ENCODE data around the gene SPRED3. TPM values are rescaled to one million over a fixed set of nuclear protein-coding genes. Genes with fewer than 3 reads are reported as not detected.
"Not testable (repeated sequence)": the region's sequence is repeated elsewhere in the genome, so short reads cannot be mapped to it uniquely, and the experiment has no call there.

SPRED3 gene
- total RNA-seq, 4 donors from 2014 or later = 0.05 to 2.6 (median 0.15) TPM

DNA sequence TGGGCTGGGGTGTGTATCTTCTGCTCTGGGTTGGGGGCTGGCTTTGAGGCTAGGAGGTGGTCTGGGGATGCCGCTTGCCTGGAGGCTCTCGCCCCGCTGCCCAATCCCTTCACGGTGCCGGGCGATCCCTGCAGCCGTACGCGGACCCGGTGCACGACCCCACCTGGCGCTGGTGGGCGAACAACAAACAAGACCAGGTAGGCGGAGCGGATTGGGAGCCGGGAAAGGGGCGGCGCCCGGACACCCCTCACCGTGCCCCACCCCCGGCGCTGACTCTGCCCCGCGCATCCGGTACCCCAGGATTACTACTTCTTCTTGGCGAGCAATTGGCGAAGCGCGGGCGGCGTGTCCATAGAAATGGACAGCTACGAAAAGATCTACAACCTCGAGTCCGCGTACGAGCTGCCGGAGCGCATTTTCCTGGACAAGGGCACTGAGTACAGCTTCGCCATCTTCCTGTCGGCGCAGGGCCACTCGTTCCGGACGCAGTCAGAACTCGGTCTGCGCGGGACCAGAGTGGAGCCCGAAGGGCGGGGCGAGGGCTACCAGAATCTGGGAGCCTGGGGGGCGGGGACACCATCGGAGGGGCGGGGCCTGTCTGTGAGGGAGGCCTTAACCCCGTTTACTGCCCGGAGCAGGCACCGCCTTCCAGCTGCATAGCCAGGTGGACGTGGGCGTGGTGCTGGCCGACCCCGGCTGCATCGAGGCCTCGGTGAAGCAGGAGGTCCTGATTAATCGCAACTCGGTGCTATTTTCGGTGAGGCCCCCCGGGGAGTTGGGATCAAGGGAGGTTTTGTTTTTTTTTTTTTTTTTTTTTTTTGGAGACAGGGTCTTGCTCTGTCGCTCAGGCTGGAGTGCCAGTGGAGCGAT, 26.2 kb upstream of the SPRED3 start:
- H3K36me3 ChIP-seq = no peaks in the 10 kb centered on the region
- in situ Hi-C loops (cut with MboI; ENCODE audit: low sequenced_read_pairs in 4 of 4) = no loop called here
- peaks cover 14 to 32% (median 20%) of the 10 kb centered on the region in 3 donors for H3K27me3 ChIP-seq
- H3K27ac ChIP-seq = peak overlapping the region in 3 of 4 donors; percentile 31 to 50 (median 41)
- intact Hi-C loops (cut with DNase I; ENCODE audit: low total_unique reads) = no loop called here
- H3K4me1 ChIP-seq = peaks cover 5 to 14% of the 10 kb centered on the region in 2 donors
- H3K4me3 ChIP-seq = peak overlapping the region; percentile 45 to 71 (median 70)
- ATAC-seq = peak; percentile 32 to 35
- TF ChIP-seq, protein P1, sequence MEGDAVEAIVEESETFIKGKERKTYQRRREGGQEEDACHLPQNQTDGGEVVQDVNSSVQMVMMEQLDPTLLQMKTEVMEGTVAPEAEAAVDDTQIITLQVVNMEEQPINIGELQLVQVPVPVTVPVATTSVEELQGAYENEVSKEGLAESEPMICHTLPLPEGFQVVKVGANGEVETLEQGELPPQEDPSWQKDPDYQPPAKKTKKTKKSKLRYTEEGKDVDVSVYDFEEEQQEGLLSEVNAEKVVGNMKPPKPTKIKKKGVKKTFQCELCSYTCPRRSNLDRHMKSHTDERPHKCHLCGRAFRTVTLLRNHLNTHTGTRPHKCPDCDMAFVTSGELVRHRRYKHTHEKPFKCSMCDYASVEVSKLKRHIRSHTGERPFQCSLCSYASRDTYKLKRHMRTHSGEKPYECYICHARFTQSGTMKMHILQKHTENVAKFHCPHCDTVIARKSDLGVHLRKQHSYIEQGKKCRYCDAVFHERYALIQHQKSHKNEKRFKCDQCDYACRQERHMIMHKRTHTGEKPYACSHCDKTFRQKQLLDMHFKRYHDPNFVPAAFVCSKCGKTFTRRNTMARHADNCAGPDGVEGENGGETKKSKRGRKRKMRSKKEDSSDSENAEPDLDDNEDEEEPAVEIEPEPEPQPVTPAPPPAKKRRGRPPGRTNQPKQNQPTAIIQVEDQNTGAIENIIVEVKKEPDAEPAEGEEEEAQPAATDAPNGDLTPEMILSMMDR (IDR thresholded peaks at IDR 0.05 in 4 of 5, conservative IDR thresholded peaks at IDR 0.05 in 1 of 5) = no peak
- no peak for TF ChIP-seq POLR2A (IDR thresholded peaks at IDR 0.05)
- H3K9me3 ChIP-seq = no peaks in the 10 kb centered on the region
- DNase-seq = peak in 1 of 2 donors; percentile 41

DNA sequence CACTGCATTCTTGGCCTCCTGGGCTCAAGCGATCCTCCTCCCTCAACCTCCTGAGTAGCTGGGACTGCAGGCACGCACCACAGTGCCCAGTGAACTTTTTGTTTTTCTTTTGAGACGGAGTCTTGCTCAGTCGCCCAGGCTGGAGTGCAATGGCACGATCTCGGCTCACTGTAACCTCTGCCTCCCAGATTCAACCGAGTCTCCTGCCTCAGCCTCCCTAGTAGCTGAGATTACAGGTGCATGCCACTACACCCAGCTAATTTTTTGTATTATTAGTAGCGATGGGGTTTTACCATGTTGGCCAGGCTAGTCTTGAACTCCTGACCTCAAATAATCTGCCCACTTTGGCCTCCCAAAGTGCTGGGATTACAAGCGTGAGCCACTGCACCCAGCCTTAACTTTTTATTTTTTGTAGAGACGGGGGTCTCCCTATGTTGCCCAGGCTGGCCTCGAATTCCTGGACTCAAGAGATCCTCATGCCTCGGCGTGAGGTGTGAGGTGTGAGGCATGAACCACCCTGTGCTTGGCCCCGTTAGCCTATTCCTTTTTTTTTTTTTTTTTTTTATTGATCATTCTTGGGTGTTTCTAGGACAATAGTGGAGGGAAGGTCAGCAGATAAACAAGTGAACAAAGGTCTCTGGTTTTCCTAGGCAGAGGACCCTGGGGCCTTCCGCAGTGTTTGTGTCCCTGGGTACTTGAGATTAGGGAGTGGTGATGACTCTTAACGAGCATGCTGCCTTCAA, 25.4 kb upstream of the SPRED3 start:
- Histone ChIP-seq H3K4me3 (peak overlapping the region in 3 of 4 donors; percentile 69 to 71 (median 70)), H3K27me3 (peaks cover 14 to 30% (median 20%) of the 10 kb centered on the region in 3 donors), H3K4me1 (peaks cover 5 to 14% of the 10 kb centered on the region in 2 donors)
- H3K9me3 ChIP-seq; H3K27ac ChIP-seq; H3K36me3 ChIP-seq; ATAC-seq; in situ Hi-C loops (cut with MboI; ENCODE audit: low sequenced_read_pairs in 4 of 4); intact Hi-C loops (cut with DNase I; ENCODE audit: low total_unique reads); DNase-seq: not testable (repeated sequence)

DNA sequence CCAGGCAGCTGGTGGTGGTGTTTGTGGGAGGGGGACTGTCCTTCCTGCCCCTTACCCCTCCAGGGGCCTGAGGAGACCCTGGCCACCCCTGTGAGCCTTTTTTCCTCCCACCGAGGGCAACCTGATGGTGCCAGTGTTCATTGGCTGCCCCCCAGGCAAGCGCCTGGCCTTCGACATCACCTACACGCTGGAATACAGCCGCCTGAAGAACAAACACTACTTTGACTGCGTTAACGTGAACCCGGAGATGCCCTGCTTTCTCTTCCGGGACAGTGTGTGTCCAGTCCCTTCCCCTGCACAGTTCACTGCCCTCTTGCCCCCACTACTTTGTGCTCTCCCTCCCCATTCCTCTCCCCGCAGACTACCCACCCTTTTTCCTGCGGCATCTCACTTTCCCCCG, 21.5 kb upstream of the SPRED3 start:
- peaks cover 0 to 10% (median 0%) of the 10 kb centered on the region in 3 donors for H3K27me3 ChIP-seq
- TF ChIP-seq POLR2A (IDR thresholded peaks at IDR 0.05) = no peak
- TF ChIP-seq, protein P1 (IDR thresholded peaks at IDR 0.05 in 4 of 5, conservative IDR thresholded peaks at IDR 0.05 in 1 of 5) = no peak
- in situ Hi-C loops (cut with MboI; ENCODE audit: low sequenced_read_pairs in 4 of 4) = no loop called here

DNA sequence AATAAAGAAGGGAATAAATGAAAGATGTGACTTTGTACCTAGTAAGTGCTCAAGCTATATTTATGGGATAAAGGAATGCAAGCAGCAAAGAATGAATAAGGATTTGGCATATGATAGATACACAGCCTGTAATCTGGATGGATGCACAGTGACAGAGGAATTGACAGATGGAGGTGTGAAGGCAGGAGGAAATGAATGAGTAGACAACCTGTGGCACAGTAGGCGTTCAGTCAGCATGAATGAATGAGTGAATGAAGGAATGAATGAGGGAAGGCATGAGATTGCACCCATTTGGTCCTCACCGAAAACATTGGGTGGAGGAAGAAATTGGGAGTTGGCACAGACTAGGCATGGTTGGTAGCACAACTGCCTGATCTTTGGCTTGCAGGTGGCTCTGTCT, 18.9 kb upstream of the SPRED3 start:
- ATAC-seq (no peak), DNase-seq (no peak)
- intact Hi-C loops (cut with DNase I; ENCODE audit: low total_unique reads) (no loop called here), in situ Hi-C loops (cut with MboI; ENCODE audit: low sequenced_read_pairs in 4 of 4) (no loop called here)
- H3K27ac ChIP-seq = no peak overlapping the region
- H3K27me3 ChIP-seq = peaks cover 0 to 9% (median 0%) of the 10 kb centered on the region in 3 donors
- no peaks in the 10 kb centered on the region for H3K4me1 ChIP-seq
- no peaks in the 10 kb centered on the region for H3K36me3 ChIP-seq
- TF ChIP-seq, protein P1 (IDR thresholded peaks at IDR 0.05 in 4 of 5, conservative IDR thresholded peaks at IDR 0.05 in 1 of 5) = no peak
- no peak for TF ChIP-seq POLR2A (IDR thresholded peaks at IDR 0.05)
- H3K4me3 ChIP-seq = no peak overlapping the region
- H3K9me3 ChIP-seq = no peaks in the 10 kb centered on the region

More for the DNA sequence above, 21.5 kb upstream of the SPRED3 start:
- intact Hi-C loops (cut with DNase I; ENCODE audit: low total_unique reads) = no loop called here
- no peak for DNase-seq
- H3K27ac ChIP-seq = no peak overlapping the region
- H3K36me3 ChIP-seq = no peaks in the 10 kb centered on the region
- no peak overlapping the region for H3K4me3 ChIP-seq
- H3K4me1 ChIP-seq = peaks cover 4 to 5% of the 10 kb centered on the region in 2 donors
- no peak for ATAC-seq
- no peaks in the 10 kb centered on the region for H3K9me3 ChIP-seq

DNA sequence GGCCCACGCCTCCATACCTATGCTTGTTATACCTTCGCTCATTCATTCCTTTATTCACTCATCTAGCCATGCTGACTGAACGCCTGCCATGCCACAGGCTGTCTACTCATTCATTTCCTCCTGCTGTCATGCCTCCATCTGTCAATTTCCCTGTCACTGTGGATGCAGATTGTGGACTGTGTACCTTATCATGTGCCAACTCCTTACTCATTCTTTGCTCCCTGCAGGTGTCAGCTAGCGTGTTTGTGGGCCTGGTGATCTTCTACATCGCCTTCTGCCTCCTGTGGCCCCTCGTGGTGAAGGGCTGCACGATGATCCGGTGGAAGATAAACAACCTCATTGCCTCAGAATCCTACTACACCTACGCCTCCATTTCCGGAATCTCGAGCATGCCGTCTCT, 18.2 kb upstream of the SPRED3 start:
- Histone ChIP-seq H3K4me1 (peaks cover 0 to under 1% of the 10 kb centered on the region in 2 donors), H3K27me3 (peaks cover 0 to 4% (median 0%) of the 10 kb centered on the region in 3 donors), H3K27ac (no peak overlapping the region), H3K36me3 (no peaks in the 10 kb centered on the region), H3K9me3 (no peaks in the 10 kb centered on the region), H3K4me3 (no peak overlapping the region)
- DNase-seq (no peak), ATAC-seq (no peak)
- intact Hi-C loops (cut with DNase I; ENCODE audit: low total_unique reads) (loop anchor here (10.0 kb wide), 2 partner anchors 1035 to 1915 kb away; partner anchors contain the start of genes AKT2 and ZFP36), in situ Hi-C loops (cut with MboI; ENCODE audit: low sequenced_read_pairs in 4 of 4) (no loop called here)
- TF ChIP-seq POLR2A (IDR thresholded peaks at IDR 0.05) = no peak
- TF ChIP-seq, protein P1 (IDR thresholded peaks at IDR 0.05 in 4 of 5, conservative IDR thresholded peaks at IDR 0.05 in 1 of 5) = no peak

Data from gastrocnemius medialis (tissue), 4 donors.